Upper lobe of left lung (tissue), 4 donors: ENCODE data around the gene PPM1H.

Source experiments
- EP300 ChIP-seq, 4 donors: sonication (generic); formaldehyde crosslinking; IDR thresholded peaks; one replicate each; pipeline ENCODE4 v1.5.1; 2017; ENCODE audit warnings: antibody characterized with exemption in 4 of 4, control low read depth in 2 of 4
- POLR2A ChIP-seq, 4 donors: fragments of 450-650 bp; IDR thresholded peaks; one replicate each; pipeline ENCODE4 v1.5.1; 2016 to 2017; ENCODE audit warnings: antibody characterized with exemption in 4 of 4, mild to moderate bottlenecking in 2 of 4
- TF ChIP-seq, protein P1 (sequence below), 6 experiments: fragments of 450-650 bp in 4 of 6; fragments of 200-600 bp in 2 of 6; sonication (generic) in 2 of 6; IDR thresholded peaks; one replicate each; pipeline ENCODE4 v1.5.1; 2016 to 2019; ENCODE audit warnings: antibody characterized with exemption in 6 of 6

DNA sequence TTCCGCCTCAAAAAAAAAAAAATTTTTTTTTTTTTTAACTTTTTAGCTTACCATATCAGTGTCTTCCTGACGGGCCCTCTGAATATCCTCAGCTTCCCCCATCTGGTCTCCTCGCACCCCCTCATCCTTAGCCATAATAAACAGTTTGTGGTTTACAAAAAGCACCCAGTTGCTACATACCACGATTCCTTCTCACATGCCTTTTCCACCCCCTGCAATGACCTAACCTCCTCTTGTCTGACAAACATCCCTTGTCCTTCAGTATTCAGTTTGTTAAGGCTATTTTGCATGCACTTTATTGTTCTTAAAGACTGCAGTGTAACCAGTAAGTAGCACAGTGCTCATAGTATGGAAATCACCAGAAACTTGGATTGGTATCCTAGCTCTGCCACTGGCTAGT, 88.5 kb downstream of the PPM1H start:
- TF ChIP-seq, protein P1, sequence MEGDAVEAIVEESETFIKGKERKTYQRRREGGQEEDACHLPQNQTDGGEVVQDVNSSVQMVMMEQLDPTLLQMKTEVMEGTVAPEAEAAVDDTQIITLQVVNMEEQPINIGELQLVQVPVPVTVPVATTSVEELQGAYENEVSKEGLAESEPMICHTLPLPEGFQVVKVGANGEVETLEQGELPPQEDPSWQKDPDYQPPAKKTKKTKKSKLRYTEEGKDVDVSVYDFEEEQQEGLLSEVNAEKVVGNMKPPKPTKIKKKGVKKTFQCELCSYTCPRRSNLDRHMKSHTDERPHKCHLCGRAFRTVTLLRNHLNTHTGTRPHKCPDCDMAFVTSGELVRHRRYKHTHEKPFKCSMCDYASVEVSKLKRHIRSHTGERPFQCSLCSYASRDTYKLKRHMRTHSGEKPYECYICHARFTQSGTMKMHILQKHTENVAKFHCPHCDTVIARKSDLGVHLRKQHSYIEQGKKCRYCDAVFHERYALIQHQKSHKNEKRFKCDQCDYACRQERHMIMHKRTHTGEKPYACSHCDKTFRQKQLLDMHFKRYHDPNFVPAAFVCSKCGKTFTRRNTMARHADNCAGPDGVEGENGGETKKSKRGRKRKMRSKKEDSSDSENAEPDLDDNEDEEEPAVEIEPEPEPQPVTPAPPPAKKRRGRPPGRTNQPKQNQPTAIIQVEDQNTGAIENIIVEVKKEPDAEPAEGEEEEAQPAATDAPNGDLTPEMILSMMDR (IDR thresholded peaks at IDR 0.05) = no peak
- TF ChIP-seq POLR2A (IDR thresholded peaks at IDR 0.05) (no peak), EP300 (IDR thresholded peaks at IDR 0.05) (no peak)
